ENCODE results near the gene CORO7.
A peak's percentile ranks its signal among the peaks of the same experiment; 100 is the strongest.

The CORO7 gene

GRCh38 chr16:4416200-4417032, at the start of gene CORO7:
CORO7 (minus strand) TSS chr16:4416596; CDS start chr16:4416518, 78 bp downstream.
- peak; percentile 49 for DNase-seq (ENCODE audit: low read depth)
- H3K4me3 ChIP-seq (ENCODE audit: low read depth, low read length) = peak within 1 kb of the TSS; percentile 74

GRCh38 chr16:4463522-4464163, 47.2 kb upstream of the CORO7 start:
- no peak for TF ChIP-seq CTCF (IDR thresholded peaks at IDR 0.05; ENCODE audit: control insufficient read depth, extremely low read depth, insufficient read depth)
- no peak overlapping the region for H3K4me3 ChIP-seq (ENCODE audit: low read depth, low read length)
- DNase-seq (ENCODE audit: low read depth) = no peak

More at GRCh38 chr16:4416200-4417032, at the start of gene CORO7:
- no peak for TF ChIP-seq CTCF (IDR thresholded peaks at IDR 0.05; ENCODE audit: control insufficient read depth, extremely low read depth, insufficient read depth)

DNA sequence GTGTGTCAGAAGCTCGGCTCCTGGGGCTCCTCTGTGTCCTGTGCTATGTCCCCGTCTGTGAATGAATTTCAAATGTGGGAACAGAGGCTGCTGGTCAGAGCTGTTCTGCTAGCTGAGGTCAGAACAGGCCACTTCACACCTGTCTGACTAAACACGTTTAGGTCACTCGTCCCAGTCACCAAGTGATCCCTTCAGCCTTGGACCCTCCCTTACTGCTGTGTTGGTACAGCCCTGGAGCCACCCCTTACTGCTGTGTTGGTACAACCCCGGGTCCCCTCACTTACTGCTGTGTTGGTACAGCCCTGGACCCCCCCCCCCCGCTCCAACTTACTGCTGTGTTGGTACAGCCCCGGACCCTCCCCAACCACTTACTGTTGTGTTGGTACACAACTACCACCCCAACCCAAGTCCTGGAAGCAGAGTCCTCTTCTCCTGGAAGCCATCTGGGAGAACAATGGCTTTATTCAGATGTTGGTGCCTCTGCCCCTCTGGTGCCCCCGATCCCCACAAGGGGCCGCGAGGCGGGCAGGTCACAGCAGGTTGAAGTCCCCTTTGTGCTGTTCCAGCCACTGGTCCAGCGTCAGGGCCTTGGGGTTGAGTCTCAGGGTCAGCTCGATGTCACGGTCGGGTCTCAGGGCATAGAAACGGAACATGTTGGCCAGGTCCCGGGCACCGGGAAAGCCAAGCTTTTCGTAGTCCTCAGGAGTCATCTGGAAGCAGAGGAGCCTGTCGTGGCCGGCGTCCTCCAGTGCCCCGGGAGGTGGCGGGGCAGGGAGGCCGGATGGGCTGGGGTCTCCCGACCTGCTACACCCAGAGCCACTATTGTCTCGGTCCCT, 45.1 kb upstream of the CORO7 start:
- H3K4me3 ChIP-seq (ENCODE audit: low read depth, low read length) = no peak overlapping the region
- no peak for DNase-seq (ENCODE audit: low read depth)
- no peak for TF ChIP-seq CTCF (IDR thresholded peaks at IDR 0.05; ENCODE audit: control insufficient read depth, extremely low read depth, insufficient read depth)

DNA sequence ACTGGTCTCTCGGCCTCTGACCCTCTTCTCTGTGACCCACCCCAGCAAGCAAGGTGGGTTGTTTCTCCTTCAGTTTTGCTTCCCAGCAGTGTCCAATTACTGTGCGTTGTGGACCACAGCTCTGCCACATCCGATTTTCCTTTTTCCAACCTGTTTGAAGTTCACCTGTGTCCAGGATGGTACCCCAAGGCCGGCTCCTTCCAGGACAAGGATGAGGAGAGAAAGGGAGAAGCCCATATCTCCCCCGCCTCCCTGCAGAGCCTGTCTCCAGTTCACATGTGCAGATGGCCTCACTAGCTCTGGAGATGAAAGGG, 44.5 kb upstream of the CORO7 start:
- no peak for DNase-seq (ENCODE audit: low read depth)
- no peak for TF ChIP-seq CTCF (IDR thresholded peaks at IDR 0.05; ENCODE audit: control insufficient read depth, extremely low read depth, insufficient read depth)
- H3K4me3 ChIP-seq (ENCODE audit: low read depth, low read length) = no peak overlapping the region

DNA sequence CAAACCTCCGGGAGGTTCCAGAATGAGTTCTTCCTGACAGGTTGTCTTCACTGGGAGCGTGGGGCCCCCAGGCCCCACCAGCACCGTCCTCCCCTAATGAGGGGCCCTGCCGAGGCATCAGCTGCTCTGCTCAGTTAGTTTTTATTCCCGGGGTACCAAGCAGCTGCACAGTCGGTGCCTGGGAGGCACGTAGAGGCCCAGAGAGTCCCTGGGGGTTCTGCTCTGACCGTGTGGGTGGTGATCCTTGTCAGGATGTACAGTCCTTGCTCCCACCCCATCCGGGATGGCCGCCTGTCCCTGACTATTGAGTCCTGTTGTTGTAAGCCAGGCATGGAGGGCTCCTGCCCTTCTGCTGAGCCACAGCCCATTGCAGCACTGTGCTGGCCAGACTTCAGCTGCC, 39.6 kb upstream of the CORO7 start:
- no peak overlapping the region for H3K4me3 ChIP-seq (ENCODE audit: low read depth, low read length)
- DNase-seq (ENCODE audit: low read depth) = no peak
- no peak for TF ChIP-seq CTCF (IDR thresholded peaks at IDR 0.05; ENCODE audit: control insufficient read depth, extremely low read depth, insufficient read depth)

DNA sequence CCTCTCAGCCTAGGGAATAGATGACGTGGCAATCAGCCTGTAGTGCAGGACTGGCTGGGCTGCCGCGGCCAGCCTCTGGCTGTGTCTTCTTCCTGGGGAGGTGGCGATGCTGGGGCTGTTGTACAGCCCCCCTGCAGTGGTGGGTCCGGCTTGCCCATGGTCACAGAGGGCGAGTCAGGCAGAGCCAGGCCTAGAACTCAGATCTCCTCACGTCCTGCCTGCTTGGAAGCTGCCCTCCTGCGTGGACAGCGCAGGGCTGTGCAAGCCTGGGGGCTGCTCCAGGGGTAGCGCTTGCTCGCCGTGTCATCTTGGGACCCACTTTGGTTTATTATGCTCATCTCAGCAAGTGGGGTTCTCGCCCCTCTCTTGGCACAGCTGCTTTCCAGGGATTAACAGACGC, 38.7 kb upstream of the CORO7 start:
- H3K4me3 ChIP-seq (ENCODE audit: low read depth, low read length) = no peak overlapping the region
- TF ChIP-seq CTCF (IDR thresholded peaks at IDR 0.05; ENCODE audit: control insufficient read depth, extremely low read depth, insufficient read depth) = no peak
- no peak for DNase-seq (ENCODE audit: low read depth)

Measured in LNCaP clone FGC (cell line).